H1 (cell line): Measurements from ENCODE around the gene DGKH. TPM values are rescaled to one million over a fixed set of nuclear protein-coding genes. Genes with fewer than 3 reads are reported as not detected.

Source experiments
- CTCF ChIA-PET: fragments of 300-600 bp; sonication (Branson Sonifier 250); formaldehyde crosslinking; loops from one replicate; lab custom pipeline; 2021; ENCODE audit not compliant: partially characterized antibody; lab: Charles Lee
- POLR2A ChIA-PET: fragments of 300-600 bp; sonication (Branson Sonifier 250); formaldehyde crosslinking; loops from one replicate; lab custom pipeline; 2021; ENCODE audit warnings: inconsistent platforms; ENCODE audit not compliant: partially characterized antibody; lab: Charles Lee
- DNase-seq, 2 experiments: peaks; one replicate each; pipeline versions ENCODE4 v3.0.0 to v3.0.0-alpha.2; 2010 to 2022; ENCODE audit warnings: low spot score in 2 of 2, low read depth in 1 of 2, mixed read lengths in 1 of 2
- FAIRE-seq: peaks from 2 replicates; lab custom pipeline; 2011; peaks lifted over from hg19 to GRCh38; lab: Jason Lieb, UNC
- H2AFZ ChIP-seq: 2 replicates; pipeline ENCODE4 v1.8.1; 2012; ENCODE audit warnings: low read length, inconsistent platforms
- H2AK5ac ChIP-seq: 2 replicates; pipeline ENCODE4 v1.6.1; 2013; ENCODE audit warnings: low read depth, low read length
- H2BK120ac ChIP-seq: replicated peaks from 2 replicates; pipeline ENCODE3; 2013; ENCODE audit warnings: low read depth, low read length, inconsistent platforms
- H2BK12ac ChIP-seq: 2 replicates; pipeline ENCODE4 v1.6.1; 2013; ENCODE audit warnings: low read depth, low read length
- H2BK15ac ChIP-seq: 2 replicates; pipeline ENCODE4 v1.6.1; 2013; ENCODE audit warnings: low read length
- H2BK20ac ChIP-seq: 2 replicates; pipeline ENCODE4 v1.6.1; 2013; ENCODE audit warnings: low read length
- H2BK5ac ChIP-seq: 2 replicates; pipeline ENCODE4 v1.6.1; 2013; ENCODE audit warnings: low read depth, low read length
- H3K14ac ChIP-seq: 2 replicates; pipeline ENCODE4 v1.6.1; 2013; ENCODE audit warnings: inconsistent platforms; ENCODE audit not compliant: insufficient read length
- H3K18ac ChIP-seq: 2 replicates; pipeline ENCODE4 v1.6.1; 2013; ENCODE audit warnings: low read length; ENCODE audit errors: extremely low read depth
- H3K23ac ChIP-seq: 2 replicates; pipeline ENCODE4 v1.6.1; 2013; ENCODE audit warnings: inconsistent platforms; ENCODE audit not compliant: insufficient read length
- H3K23me2 ChIP-seq: 2 replicates; pipeline ENCODE4 v1.6.1; 2013; ENCODE audit warnings: low read depth, low read length
- H3K27ac ChIP-seq: 2 replicates; pipeline ENCODE4 v1.6.1; 2011; ENCODE audit warnings: low read depth, low read length, inconsistent platforms
- H3K27me3 ChIP-seq, 4 experiments: replicated peaks in 1 of 4; 1 replicate in 1 of 4; 2 replicates in 3 of 4; pipeline versions ENCODE4 v1.6.1 to v1.8.1; 2011 to 2013; ENCODE audit warnings: low read length in 3 of 4, mild to moderate bottlenecking in 3 of 4, inconsistent platforms in 2 of 4, mixed read lengths in 2 of 4, moderate library complexity in 1 of 4; ENCODE audit not compliant: control insufficient read depth in 3 of 4, insufficient read depth in 3 of 4; ENCODE audit errors: extremely low read depth in 1 of 4
- H3K36me3 ChIP-seq, 4 experiments: 2 replicates each; pipeline versions ENCODE4 v1.6.1 to v1.8.1; 2011 to 2013; ENCODE audit warnings: mild to moderate bottlenecking in 4 of 4, low read length in 3 of 4, moderate library complexity in 2 of 4, control low read depth in 1 of 4, inconsistent platforms in 1 of 4; ENCODE audit not compliant: insufficient read depth in 4 of 4, control insufficient read depth in 2 of 4
- H3K4ac ChIP-seq: replicated peaks from 2 replicates; pipeline ENCODE3; 2013; ENCODE audit warnings: low read length, low read depth, mixed read lengths, inconsistent platforms; ENCODE audit not compliant: insufficient read length
- H3K4me1 ChIP-seq, 4 experiments: replicated peaks in 1 of 4; 1 replicate in 1 of 4; 2 replicates in 3 of 4; pipeline versions ENCODE4 v1.6.1 to v1.8.1; 2011 to 2013; ENCODE audit warnings: low read length in 3 of 4, inconsistent platforms in 2 of 4, mixed read lengths in 1 of 4; ENCODE audit not compliant: insufficient read depth in 4 of 4, control insufficient read depth in 3 of 4
- H3K4me2 ChIP-seq, 2 experiments: 2 replicates each; pipeline versions ENCODE4 v1.6.1 to v1.8.1; 2011 to 2013; ENCODE audit warnings: low read depth in 2 of 2, low read length in 2 of 2, control low read depth in 1 of 2, inconsistent platforms in 1 of 2, mild to moderate bottlenecking in 1 of 2; ENCODE audit not compliant: insufficient read depth in 1 of 2
- H3K4me3 ChIP-seq, 4 experiments: fragments of 200-600, 300-600 bp in 1 of 4; sonication (generic), shearing (Covaris generic), sonication (Bioruptor Twin) in 1 of 4; 2 replicates each; pipeline versions ENCODE4 v1.5.1 to v1.8.1; 2011 to 2016; ENCODE audit warnings: low read length in 4 of 4, low read depth in 3 of 4, control low read depth in 2 of 4, inconsistent platforms in 2 of 4, mild to moderate bottlenecking in 2 of 4, mixed read lengths in 1 of 4, moderate library complexity in 1 of 4; ENCODE audit not compliant: insufficient read depth in 2 of 4; ENCODE audit errors: extremely low read depth in 1 of 4
- H3K56ac ChIP-seq: replicated peaks from 2 replicates; pipeline ENCODE3; 2013; ENCODE audit warnings: low read depth, mild to moderate bottlenecking, mixed read lengths, low read length, inconsistent platforms; ENCODE audit not compliant: insufficient read length
- H3K79me1 ChIP-seq: 2 replicates; pipeline ENCODE4 v1.6.1; 2013; ENCODE audit warnings: low read depth, low read length, control low read depth
- H3K79me2 ChIP-seq, 2 experiments: 2 replicates each; pipeline versions ENCODE4 v1.6.1 to v1.8.1; 2012 to 2013; ENCODE audit warnings: low read length in 2 of 2, mild to moderate bottlenecking in 2 of 2, inconsistent platforms in 1 of 2; ENCODE audit not compliant: insufficient read depth in 2 of 2, control insufficient read depth in 1 of 2
- H3K9ac ChIP-seq, 4 experiments: replicated peaks in 1 of 4; 1 replicate in 1 of 4; 2 replicates in 3 of 4; pipeline versions ENCODE4 v1.6.1 to v1.8.1; 2011 to 2013; ENCODE audit warnings: low read depth in 3 of 4, low read length in 3 of 4, control low read depth in 2 of 4, mild to moderate bottlenecking in 2 of 4, moderate library complexity in 2 of 4, inconsistent platforms in 1 of 4; ENCODE audit errors: extremely low read depth in 1 of 4
- H3K9me3 ChIP-seq, 2 experiments: 2 replicates each; pipeline versions ENCODE4 v1.6.1 to v1.8.1; 2012 to 2013; ENCODE audit warnings: mild to moderate bottlenecking in 2 of 2, moderate library complexity in 2 of 2, control low read depth in 1 of 2, inconsistent platforms in 1 of 2, low read depth in 1 of 2, low read length in 1 of 2, mixed read lengths in 1 of 2; ENCODE audit not compliant: insufficient read depth in 2 of 2
- H4K20me1 ChIP-seq, 2 experiments: replicated peaks in 1 of 2; 2 replicates each; pipeline versions ENCODE3 to v1.8.1; 2011 to 2013; ENCODE audit warnings: inconsistent platforms in 2 of 2, low read length in 2 of 2, mild to moderate bottlenecking in 1 of 2; ENCODE audit not compliant: insufficient read depth in 2 of 2, control insufficient read depth in 1 of 2
- H4K5ac ChIP-seq: 2 replicates; pipeline ENCODE4 v1.6.1; 2013; ENCODE audit warnings: low read length, low read depth, mixed read lengths, inconsistent platforms; ENCODE audit not compliant: insufficient read length
- H4K8ac ChIP-seq: 2 replicates; pipeline ENCODE4 v1.8.0; 2013; ENCODE audit warnings: mild to moderate bottlenecking, moderate library complexity, low read length, inconsistent platforms; ENCODE audit not compliant: insufficient read depth; ENCODE audit errors: extremely low read depth
- H4K91ac ChIP-seq: replicated peaks from 2 replicates; pipeline ENCODE3; 2013; ENCODE audit warnings: low read length, mixed read lengths, inconsistent platforms; ENCODE audit not compliant: insufficient read length
- CHD2 ChIP-seq: IDR thresholded peaks from 2 replicates; pipeline ENCODE4 v1.6.1; 2012; ENCODE audit warnings: low read length, improper control_type of control experiment
- EGR1 ChIP-seq: IDR thresholded peaks from 2 replicates; pipeline ENCODE4 v1.6.1; 2011; ENCODE audit warnings: low read depth, low read length, borderline replicate concordance
- FOSL1 ChIP-seq: IDR thresholded peaks from 2 replicates; pipeline ENCODE4 v1.6.1; 2011; ENCODE audit warnings: mild to moderate bottlenecking, low read depth, low read length, moderate library complexity; ENCODE audit not compliant: insufficient read depth
- HDAC2 ChIP-seq, 2 experiments: fragments of 300-600 bp in 1 of 2; sonication (generic) in 1 of 2; IDR thresholded peaks; 2 replicates each; pipeline ENCODE4 v1.6.1; 2011 to 2012; ENCODE audit warnings: low read depth in 2 of 2, low read length in 2 of 2, mild to moderate bottlenecking in 2 of 2, moderate library complexity in 2 of 2, borderline replicate concordance in 1 of 2, inconsistent platforms in 1 of 2
- JUND ChIP-seq: IDR thresholded peaks from 2 replicates; pipeline ENCODE4 v1.6.1; 2011; ENCODE audit warnings: mild to moderate bottlenecking, improper control_type of control experiment, low read length
- NANOG ChIP-seq: IDR thresholded peaks from 2 replicates; pipeline ENCODE4 v1.6.1; 2011; ENCODE audit warnings: low read length, low read depth, mild to moderate bottlenecking, inconsistent platforms; ENCODE audit not compliant: insufficient read depth, poor library complexity, severe bottlenecking
- PHF8 ChIP-seq: fragments of 200-600 bp; sonication (generic); conservative IDR thresholded peaks from 2 replicates; pipeline ENCODE4 v1.7.1; 2012; ENCODE audit warnings: low read depth, mild to moderate bottlenecking, inconsistent platforms, low read length, moderate library complexity
- RBBP5 ChIP-seq: IDR thresholded peaks from 2 replicates; pipeline ENCODE4 v1.7.1; 2012; ENCODE audit warnings: low read depth, mild to moderate bottlenecking, inconsistent platforms, low read length, moderate library complexity, borderline replicate concordance
- RFX5 ChIP-seq: IDR thresholded peaks from 2 replicates; pipeline ENCODE4 v1.6.1; 2011; ENCODE audit warnings: low read depth, low read length, improper control_type of control experiment, borderline replicate concordance
- RNF2 ChIP-seq: fragments of 200-900, 300-1000 bp; sonication (generic); IDR thresholded peaks from 2 replicates; pipeline ENCODE4 v1.7.1; 2016; ENCODE audit warnings: borderline replicate concordance, low read depth, mild to moderate bottlenecking, antibody characterized with exemption, low read length; ENCODE audit not compliant: poor library complexity, severe bottlenecking; ENCODE audit errors: missing control alignments
- SP2 ChIP-seq: IDR thresholded peaks from 2 replicates; pipeline ENCODE4 v1.6.1; 2012; ENCODE audit warnings: mild to moderate bottlenecking, low read length, inconsistent platforms
- SP4 ChIP-seq: IDR thresholded peaks from 2 replicates; pipeline ENCODE4 v1.6.1; 2012; ENCODE audit warnings: low read length, inconsistent platforms
- SRF ChIP-seq: IDR thresholded peaks from 2 replicates; pipeline ENCODE4 v1.6.1; 2011; ENCODE audit warnings: mild to moderate bottlenecking, low read depth, low read length, moderate library complexity
- TBP ChIP-seq: IDR thresholded peaks from 2 replicates; pipeline ENCODE4 v1.6.1; 2011; ENCODE audit warnings: low read depth, low read length, improper control_type of control experiment
- TCF12 ChIP-seq: IDR thresholded peaks from 2 replicates; pipeline ENCODE4 v1.6.1; 2011; ENCODE audit warnings: low read depth, mild to moderate bottlenecking, low read length
- WGBS, 2 experiments: shearing (Covaris generic) in 1 of 2; methylation state at CpG; one replicate each; pipeline versions ENCODE4 v1.1.6 to v1.1.7; 2013 to 2015; ENCODE audit warnings: low lambda C conversion rate in 2 of 2, mixed read lengths in 2 of 2, inconsistent platforms in 1 of 2, low coverage in 1 of 2, missing lambda C conversion rate in 1 of 2; ENCODE audit not compliant: insufficient replicate concordance in 2 of 2, insufficient coverage in 1 of 2, insufficient read length in 1 of 2; ENCODE audit errors: extremely low coverage in 1 of 2, missing lambda C conversion rate in 1 of 2; 5-methylcytosine and 5-hydroxymethylcytosine counted together
- polyA plus RNA-seq, 7 experiments: library from polyadenylated mRNA; depleted of rRNA in 3 of 7; stranded (reverse) in 5 of 7; unstranded in 2 of 7; fragments of >200 nt in 5 of 7; fragments of 200-250 nt in 2 of 7; gene quantifications; 1 replicate in 5 of 7; 2 replicates in 1 of 7; 4 replicates in 1 of 7; pipeline versions ENCODE4 v1.2.1 to v1.2.3, GENCODE V29; 2011 to 2013; ENCODE audit warnings: missing spikeins in 2 of 7, mixed read lengths in 2 of 7
- total RNA-seq: library from RNA; stranded (reverse); fragmentation: NEBNext Ultra II Directional; extraction: Animal tissue kit (Norgen Biotek cat#: 25700); gene quantifications from 2 replicates; pipeline ENCODE4 v1.2.1, GENCODE V29; 2021

Gene DGKH
- total and polyA plus RNA-seq, 2 of the 8 experiments (the other 6 are each of a cell fraction or from before 2014, with no cell fraction given): 2.1 to 7.9 TPM

GRCh38 chr13:42152495-42152894, 104.0 kb downstream of the DGKH start:
- no peak overlapping the region for H4K5ac ChIP-seq
- H3K18ac ChIP-seq: no peak overlapping the region
- no peaks in the 10 kb centered on the region for H3K23me2 ChIP-seq
- H2AFZ ChIP-seq: no peak overlapping the region
- H3K23ac ChIP-seq: no peak overlapping the region
- H3K27me3 ChIP-seq: no peaks in the 10 kb centered on the region
- no peaks in the 10 kb centered on the region for H3K79me2 ChIP-seq
- no peak for DNase-seq
- FAIRE-seq: no peak
- H4K91ac ChIP-seq: no peak overlapping the region
- H2BK20ac ChIP-seq: no peak overlapping the region
- no peaks in the 10 kb centered on the region for H3K9me3 ChIP-seq
- no peak overlapping the region for H2BK12ac ChIP-seq
- 0 out of 8 replicates have a peak, but pooled peaks cover 0 to 6% (median 0%) of the 10 kb centered on the region in 4 experiments for H3K36me3 ChIP-seq
- H3K4me3 ChIP-seq: no peak overlapping the region
- 0 out of 7 replicates have a peak, but pooled peaks cover 0 to 2% (median 0%) of the 10 kb centered on the region in 4 experiments for H3K4me1 ChIP-seq
- H4K8ac ChIP-seq: no peak overlapping the region
- no peak overlapping the region for H2BK15ac ChIP-seq
- no peaks in the 10 kb centered on the region for H4K20me1 ChIP-seq
- whole genome bisulfite sequencing, 2 experiments: 84% methylated on average over 4 of the region's 4 CpGs; no CpG with 5 or more reads in 1 of the 2 experiments
- TF ChIP-seq NANOG (no peak), RNF2 (no peak), RBBP5 (no peak), FOSL1 (no peak), PHF8 (no peak), RFX5 (no peak), HDAC2 (IDR thresholded peaks at IDR 0.05; ENCODE audit: borderline replicate concordance in 1 of 2, low read depth in 2 of 2, low read length in 2 of 2) (no peak), EGR1 (no peak), TCF12 (no peak), SP2 (no peak), SRF (no peak), JUND (no peak), SP4 (no peak), CHD2 (no peak), TBP (no peak)
- H3K14ac ChIP-seq: no peak overlapping the region
- ChIA-PET CTCF (no interaction called here), POLR2A (no interaction called here)
- no peak overlapping the region for H3K27ac ChIP-seq
- no peaks in the 10 kb centered on the region for H3K79me1 ChIP-seq
- no peak overlapping the region for H3K4me2 ChIP-seq
- H3K56ac ChIP-seq: no peak overlapping the region
- H2AK5ac ChIP-seq: no peak overlapping the region
- no peak overlapping the region for H2BK120ac ChIP-seq
- no peak overlapping the region for H3K4ac ChIP-seq
- no peak overlapping the region for H3K9ac ChIP-seq
- H2BK5ac ChIP-seq: no peak overlapping the region
